Stimulated activated CD4-positive, alpha-beta T cell treated with anti-CD3 and anti-CD28 coated beads, Interleukin-4, amount 100 ng/mL, for 24 hours (primary cell): Measurements from ENCODE around the gene SEPTIN10.

Experiments
- DNase-seq: peaks from one replicate; pipeline ENCODE4 v3.0.0-alpha.2; 2020

SEPTIN10 gene

DNA sequence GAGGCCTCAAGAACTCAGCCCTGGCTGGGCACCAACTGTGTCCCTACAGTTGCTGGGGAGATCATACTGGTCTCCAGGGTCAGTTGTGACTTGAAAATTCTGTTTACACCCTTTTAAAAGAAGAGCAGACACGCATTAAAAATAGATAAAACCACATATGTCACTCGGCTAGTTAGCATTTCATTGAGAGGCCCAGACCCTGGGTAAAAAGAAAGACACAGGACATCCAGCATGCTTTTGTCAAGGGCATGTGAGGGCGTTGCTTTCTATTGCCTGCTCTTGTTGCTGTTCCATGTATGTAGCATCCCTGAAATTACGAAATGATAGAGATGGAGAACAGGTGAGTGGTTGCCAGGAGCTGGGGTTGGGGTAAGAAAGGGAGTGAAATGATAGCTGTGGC, 94.3 kb downstream of the SEPTIN10 start:
- no peak for DNase-seq

- no peak for DNase-seq
These were observed 96.5 kb downstream of the SEPTIN10 start for GRCh38 chr2:109517118-109517889.

GRCh38 chr2:109516445-109517117, 97.2 kb downstream of the SEPTIN10 start:
- DNase-seq = no peak

DNA sequence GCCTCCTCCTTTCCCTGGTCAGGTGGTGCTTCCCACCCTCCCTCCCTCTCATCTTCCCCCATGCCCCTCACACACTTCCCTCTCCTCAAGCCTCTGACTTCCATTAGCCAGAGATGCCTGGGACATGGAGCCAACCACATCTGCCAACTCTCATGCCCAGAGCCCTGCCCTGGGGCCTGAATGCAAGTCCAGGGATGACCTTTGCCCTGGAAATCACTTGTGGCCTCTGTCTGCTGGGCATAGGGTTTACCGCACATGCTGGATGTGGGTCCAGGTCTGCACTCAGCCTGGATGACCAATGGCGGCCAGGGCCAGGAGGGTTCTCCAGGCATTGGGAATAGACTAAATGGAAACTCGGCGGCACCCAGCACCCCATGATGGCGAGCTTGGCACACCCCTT, 98.9 kb downstream of the SEPTIN10 start:
- DNase-seq = no peak

DNA sequence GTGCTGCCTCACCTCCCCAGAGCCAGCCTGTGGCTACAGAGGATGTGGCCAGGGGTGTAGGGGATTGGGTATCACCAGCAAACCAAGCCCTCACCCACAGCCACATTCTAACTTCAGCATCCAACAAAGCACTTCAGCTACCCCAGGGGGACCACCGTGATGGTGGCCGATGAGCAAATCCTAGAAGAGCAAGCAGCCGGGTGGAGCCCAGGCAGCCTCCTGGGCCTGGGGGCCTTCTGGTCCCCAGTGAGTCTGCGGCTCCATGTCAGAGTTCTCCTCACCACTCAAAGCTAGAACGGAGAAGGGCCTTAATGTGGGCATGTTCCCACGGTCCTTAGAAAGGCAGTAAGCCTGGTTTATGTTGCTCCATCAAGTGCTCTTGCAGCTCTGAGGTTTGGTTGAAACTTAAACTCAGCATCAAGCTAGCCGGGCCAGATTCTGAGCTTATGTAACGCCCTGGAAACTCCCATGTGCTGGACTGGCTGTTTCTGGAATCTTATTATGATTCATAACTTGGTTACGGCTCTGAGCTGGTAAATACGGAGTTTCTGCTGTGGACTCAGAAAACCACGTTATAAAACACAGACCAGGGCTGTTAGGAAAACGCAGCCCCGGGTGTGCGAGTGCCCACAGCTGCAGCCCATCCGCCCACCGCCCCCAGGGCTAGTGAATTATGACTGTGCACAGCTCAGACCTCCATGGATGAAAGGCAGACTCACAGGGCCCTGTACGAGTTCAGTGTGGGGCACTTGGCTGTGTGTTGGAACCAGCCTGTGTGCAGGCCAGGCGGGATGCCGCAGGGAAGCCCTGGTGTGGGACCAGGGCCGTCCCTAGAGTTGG, 99.8 kb downstream of the SEPTIN10 start:
- peak; percentile 12 for DNase-seq

- no peak for DNase-seq
These were observed 100.5 kb downstream of the SEPTIN10 start for GRCh38 chr2:109513230-109513629.

DNA sequence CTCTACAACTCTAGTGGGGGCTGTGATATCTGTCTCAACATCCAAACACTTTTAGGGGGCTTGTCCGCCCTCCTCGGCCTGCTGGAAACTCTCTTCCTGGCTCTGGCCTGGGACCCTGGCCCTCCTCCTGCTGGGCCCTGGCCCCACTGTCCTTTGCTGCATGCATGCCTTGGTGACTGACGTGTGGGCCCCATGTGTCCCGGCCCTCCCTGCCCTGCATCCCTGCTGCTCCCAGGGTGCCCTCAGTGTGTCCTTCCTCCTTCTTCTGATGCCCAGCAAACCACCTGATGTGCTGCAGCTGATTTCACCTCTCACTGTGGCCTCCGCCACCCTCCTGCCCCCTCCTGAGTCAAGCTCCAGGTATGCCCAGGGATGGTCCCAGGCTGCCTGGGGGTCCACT, 101.7 kb downstream of the SEPTIN10 start:
- DNase-seq = no peak

GRCh38 chr2:109511168-109511567, 102.6 kb downstream of the SEPTIN10 start:
- DNase-seq = no peak

DNA sequence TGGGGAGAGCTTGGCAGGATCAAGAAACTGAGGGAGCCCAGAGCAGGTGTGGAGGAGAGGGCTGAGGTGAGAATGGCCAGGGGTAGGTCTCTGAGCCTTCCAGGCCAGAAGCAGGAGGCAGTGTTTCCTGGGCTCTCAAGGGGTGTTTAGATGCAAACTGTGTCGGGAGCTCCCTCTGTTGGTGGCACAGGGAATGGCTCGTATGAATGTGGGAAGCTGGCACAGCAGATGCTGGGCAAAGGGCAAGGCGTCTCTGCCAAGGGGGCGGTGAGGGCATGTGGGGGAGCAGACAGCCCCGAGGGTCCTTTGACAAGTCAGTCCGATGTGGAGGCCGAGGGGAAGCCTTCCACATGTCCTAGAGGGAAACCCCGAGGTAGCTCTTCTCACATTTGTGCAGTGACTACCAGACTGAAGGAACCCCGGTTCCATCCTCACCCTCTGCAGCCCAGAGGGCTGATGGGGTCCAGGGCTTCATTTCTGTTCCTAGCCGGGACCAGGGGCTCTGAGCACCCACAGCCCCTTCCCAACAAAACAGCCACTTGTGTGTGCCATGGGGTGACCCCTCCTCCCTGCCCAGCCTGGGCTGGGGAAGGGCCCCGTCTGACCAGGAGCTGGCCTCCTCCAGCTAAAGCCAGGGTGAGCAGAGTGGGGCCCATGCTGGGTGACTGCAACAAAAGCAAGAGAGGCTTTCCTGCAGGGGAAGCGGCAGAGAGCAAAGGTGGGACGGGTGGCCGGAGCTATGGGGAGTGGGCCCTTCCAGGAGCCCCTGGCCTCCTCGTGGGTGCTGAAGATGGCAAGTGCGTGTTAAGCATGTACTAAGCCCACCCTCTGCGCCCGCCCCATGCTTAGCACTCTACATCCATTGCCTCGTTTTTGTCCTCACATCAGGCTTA, 103.4 kb downstream of the SEPTIN10 start:
- peak; percentile 80 for DNase-seq

GRCh38 chr2:109508556-109508955, 105.2 kb downstream of the SEPTIN10 start:
- DNase-seq = no peak

DNA sequence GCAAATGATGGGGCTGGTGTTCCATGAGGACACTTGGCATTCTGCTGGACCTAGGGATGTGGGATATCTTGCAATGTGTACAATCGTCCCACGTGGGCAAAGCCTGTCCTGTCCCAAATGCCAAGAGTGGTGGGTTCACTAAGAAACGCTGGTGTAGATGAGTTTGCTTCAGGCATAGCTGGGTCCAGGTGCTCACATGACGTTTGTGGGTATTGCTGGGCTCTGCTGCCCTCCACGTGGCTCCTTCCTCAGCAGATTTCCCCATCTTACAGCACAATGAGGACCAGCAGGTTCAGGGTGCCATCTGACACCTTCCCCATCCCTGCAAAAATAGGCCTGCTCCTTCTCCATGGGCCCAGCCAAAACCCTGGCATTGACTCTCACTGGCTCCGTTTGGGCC, 105.9 kb downstream of the SEPTIN10 start:
- DNase-seq = no peak

- no peak for DNase-seq
These were observed 106.5 kb downstream of the SEPTIN10 start for GRCh38 chr2:109507217-109507616.

DNA sequence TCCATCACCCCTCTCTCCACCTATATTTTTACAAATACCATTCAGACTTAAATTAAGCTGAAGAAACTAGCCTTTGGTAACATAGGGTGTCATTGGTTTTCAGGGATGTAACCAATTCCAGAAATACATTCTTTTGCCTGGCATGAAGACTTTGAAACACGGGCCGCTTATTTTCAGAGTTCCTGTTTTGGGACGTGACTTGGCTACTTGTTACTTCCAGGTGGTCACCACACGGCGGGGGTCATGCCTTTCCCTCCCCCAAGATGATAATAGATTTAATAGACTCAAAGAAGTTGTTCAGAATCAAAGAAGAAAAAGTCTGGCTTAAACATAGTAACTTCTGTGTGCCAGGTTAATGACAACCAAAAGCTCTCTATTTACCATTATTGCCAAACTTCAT, 110.6 kb downstream of the SEPTIN10 start:
- DNase-seq = no peak

GRCh38 chr2:109501461-109501860, 112.3 kb downstream of the SEPTIN10 start:
- no peak for DNase-seq

DNA sequence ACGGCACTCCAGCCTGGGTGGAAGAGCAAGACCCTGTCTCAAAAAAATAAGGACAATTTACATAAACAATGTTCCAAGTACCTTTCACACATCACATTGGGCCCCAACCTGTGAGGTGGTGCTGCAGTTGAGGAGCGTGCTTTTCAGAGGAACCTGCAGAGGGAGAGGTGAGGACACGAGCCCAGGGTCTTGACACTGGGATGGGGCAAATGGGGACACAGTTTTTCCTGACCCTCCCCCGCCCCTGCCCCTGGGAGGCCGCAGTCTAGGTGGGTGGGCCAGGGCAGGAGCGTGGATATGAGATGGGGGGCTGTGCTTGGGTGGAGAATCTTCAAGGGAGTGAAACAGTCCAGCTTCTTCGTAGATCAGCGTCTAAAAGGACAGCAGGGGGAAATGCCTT, 112.9 kb downstream of the SEPTIN10 start:
- no peak for DNase-seq

DNA sequence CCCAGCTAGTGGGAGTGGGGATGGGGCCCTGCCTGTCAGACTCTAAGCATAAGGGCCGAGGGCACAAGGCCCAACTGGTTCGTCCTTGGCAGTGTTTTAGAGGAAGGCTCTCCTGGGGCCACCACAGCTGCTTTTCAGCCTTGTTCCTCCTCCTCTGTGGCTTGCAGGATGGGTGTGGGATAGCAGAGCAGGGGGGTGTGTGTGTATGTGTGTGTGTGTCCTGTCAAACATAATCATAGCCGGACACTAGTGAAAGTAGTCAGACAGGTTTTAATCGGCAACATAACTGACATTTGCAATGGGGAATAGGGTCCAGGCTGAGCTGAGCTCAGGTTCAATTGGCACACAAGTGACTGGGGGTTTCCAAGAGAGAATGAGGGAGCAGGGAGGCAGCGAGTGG, 114.2 kb downstream of the SEPTIN10 start:
- no peak for DNase-seq

DNA sequence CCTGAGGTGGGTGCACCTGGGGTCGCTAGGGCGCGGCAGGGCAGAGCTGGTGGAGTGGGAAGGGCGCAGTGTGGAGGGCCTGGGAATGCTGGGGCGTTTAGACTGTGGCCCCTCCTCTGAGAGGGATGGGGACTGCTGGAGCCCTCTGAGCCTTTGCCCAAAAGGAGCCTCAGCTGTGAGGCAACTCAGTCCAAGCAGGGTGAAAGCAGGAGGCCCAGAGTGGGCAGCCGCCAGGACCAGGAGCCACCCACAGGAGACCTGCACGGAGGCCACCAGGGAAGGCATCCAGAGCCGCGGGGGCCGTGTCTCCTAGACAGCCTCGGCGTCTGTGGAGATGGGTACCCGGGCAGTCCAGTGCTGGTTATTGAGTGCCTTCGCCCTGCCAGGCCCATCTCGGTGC, 114.9 kb downstream of the SEPTIN10 start:
- no peak for DNase-seq

GRCh38 chr2:109497911-109498870, 115.6 kb downstream of the SEPTIN10 start:
- DNase-seq = no peak

- DNase-seq = no peak
These were observed 116.3 kb downstream of the SEPTIN10 start for GRCh38 chr2:109497463-109497862.

DNA sequence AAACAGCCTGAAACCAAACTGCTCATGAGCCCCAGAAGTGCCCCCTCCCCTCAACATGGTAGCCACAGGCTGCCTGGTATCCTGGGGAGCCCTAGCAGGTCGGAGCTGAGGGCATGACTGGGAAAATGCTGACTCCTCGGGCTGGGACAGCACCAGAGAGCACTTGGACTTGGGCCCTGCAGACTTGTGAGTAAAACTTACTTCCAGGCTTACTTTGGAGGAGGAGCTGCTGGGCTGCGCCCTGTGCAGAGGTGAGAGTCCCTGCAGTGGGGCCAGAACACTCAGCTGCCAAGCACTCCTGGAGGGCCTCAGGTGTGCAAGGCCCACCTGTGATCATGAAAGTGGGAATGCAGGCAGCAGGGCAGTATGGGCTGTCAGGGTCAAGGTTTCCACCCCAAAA, 119.4 kb downstream of the SEPTIN10 start:
- DNase-seq = no peak

- no peak for DNase-seq
These were observed 120.4 kb downstream of the SEPTIN10 start for GRCh38 chr2:109493176-109493935.
